Stimulated activated CD8-positive, alpha-beta memory T cell treated with anti-CD3 and anti-CD28 coated beads, Interleukin-4, amount 100 ng/mL, for 4 hours (primary cell): ENCODE data around the gene CAPG.

ENCODE experiments used
- DNase-seq, 2 donors: peaks; one replicate each; pipeline ENCODE4 v3.0.0-alpha.2; 2020; ENCODE audit warnings: low read depth in 2 of 2, low spot score in 1 of 2

The CAPG gene

DNA sequence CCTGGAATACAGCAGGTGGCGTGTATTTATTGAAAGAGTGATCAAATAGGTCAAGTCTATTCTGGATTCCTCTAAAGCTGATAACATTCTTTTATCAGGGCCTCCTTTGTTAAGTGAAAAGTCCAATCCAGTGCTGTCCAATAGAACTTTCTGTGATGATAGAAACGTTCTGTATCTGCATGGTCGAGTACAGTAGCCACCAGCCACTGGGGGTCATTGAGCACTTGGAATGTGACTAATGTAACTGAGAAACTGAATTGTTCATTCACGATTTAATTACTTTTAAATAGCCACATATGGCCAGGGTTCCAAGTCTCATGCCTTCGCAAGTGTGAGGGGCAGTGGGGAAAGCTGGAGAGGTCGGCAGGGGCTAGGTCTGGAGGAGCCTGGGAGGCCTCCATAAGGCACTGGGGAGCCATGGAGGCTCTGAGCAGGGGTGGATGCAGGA is 28.9 kb upstream of the CAPG start:
- DNase-seq: no peak

DNA sequence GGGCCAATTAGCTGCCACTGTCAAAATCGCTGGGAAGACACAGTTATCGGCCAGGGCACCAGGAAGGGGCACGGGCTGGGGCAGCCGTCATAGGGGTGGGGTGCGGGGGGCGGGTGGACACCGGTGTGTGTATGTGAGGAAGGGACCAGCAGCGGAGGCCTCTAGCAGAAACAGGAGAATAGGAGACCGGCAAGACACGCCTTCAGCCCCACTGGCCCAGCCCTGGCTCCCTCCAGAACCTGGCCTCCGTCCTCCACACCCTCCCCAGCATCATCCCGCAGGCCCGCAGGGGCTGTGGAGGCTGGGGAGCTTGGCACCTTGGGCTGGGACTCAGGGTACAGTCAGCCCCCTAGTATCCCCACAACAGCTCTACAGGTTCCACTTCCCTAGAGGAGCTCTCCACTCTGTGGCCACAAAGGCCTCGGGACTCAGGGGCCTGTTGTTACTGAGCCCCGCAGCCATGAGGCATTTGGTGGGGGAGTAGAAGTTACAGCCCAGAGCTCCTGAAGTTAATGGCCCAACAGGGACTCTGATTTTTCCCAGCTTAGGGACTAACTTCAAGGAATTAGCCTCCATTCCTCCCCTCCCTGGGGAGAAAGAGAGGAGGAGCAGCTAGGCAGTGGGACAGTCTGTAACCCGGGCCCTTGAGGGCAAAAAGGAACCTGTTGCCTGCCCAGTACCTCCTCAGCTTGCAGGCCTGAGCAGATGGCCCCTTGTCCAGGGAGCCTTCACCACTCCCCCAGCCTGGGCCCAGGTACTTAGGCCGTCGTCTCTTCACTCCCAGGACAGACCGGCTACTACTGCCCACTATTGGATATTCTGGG is 28.2 kb upstream of the CAPG start:
- no peak for DNase-seq

DNA sequence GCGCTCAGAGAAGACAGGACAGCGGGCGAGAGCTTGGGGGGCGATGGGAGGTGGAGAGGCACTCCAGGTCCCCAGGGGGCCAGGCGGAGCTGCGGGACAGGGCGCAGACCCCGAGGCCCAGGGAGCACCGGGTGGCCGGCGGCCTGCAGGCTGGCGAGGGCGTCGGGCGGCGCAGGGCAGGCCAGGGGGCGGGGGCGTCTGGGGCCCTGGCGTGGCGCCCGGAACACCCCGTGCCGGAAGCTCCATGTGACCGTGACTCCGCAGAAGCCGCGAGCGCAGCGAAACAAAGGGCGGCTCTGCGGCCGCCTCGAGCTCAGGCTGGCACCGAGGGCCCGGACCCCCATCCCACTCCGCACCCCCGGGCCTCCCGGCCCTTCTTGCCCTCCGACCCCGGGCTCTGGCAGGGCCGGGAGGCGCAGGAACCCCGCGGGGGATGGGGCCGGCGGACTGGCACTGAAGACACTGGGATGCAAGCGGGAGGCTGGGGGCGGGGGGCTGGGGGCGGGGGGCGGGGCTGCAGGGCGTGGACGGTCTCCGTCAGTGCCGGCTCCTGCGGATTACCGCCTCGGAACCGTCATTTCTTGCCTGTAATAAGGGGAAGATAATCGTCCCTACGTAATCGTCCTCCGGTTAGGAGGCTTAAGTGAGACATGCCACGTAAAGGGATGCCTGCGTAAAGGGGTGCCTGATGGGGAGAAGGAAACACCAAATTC is 27.5 kb upstream of the CAPG start:
- DNase-seq: peak; percentile 43 to 50

DNA sequence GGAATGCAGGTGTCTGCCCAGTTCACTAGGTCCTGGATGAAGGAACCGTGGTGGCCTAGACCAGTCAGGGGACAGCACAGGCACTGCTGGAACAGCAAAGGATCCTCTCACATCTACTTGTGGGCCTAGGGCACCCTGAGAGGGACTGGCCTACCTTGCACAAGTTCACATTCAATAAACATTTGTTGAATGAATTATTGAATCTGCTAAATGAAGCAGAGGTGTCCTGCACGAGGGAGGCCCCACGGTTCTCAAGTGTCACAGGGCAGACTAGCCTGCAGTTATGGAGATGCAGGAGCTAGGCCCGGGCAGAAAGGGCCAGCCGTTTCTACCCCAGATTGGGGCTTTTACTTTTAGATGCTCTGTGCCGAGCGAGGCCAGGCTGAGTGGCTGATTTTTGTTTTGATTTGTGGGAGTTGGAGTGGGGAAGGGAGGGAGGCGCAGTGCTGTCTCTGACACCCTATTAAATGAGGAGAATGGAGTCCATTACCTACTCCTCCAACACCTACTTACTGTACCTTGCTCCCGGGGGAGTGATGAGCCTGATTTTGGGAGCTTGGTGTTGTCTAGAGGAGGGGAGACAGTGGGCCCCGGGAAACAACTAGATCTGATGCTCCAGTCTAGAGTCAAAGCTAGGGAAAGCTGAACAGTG is 26.8 kb upstream of the CAPG start:
- DNase-seq: no peak

DNA sequence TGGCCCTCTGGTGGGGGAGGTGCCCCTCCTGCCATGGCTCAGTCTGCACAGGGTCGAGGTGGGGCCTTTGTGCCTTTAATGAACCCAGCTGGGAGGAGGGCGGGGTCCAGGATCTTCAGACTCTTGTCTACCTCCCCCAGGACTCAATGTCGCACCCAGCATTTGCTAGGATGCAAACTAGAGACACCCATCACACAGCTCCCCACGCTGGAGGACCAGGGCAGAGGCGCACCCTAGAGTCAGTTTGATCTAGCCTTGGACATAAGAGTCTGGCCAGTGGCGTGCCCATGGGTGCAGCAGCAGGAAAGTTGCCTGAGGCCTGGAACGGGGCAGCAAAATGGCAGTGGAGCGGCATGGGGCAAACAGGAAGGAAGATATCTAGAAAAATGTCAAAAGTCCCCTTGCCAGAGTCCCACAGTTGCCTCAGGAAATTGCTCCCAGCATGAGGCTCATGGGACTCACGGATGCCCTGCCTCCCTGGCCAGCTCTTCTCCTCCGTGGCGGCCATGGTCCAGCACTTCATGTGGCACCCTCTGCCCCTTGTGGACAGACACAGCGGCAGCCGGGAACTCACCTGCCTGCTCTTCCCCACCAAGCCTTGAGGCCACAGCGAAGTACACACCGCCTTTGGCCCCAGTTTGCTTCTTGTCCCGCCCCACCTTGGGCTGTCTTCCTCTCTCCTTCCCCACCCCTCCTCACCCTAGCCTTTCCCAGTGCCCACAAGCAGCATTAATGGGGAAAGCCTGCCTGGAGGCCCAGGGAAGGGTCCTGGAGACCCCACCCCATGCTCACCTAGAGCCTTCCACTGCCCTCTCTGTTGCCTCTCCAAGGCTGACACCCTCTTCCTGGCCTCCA is 26.0 kb upstream of the CAPG start:
- DNase-seq: no peak

DNA sequence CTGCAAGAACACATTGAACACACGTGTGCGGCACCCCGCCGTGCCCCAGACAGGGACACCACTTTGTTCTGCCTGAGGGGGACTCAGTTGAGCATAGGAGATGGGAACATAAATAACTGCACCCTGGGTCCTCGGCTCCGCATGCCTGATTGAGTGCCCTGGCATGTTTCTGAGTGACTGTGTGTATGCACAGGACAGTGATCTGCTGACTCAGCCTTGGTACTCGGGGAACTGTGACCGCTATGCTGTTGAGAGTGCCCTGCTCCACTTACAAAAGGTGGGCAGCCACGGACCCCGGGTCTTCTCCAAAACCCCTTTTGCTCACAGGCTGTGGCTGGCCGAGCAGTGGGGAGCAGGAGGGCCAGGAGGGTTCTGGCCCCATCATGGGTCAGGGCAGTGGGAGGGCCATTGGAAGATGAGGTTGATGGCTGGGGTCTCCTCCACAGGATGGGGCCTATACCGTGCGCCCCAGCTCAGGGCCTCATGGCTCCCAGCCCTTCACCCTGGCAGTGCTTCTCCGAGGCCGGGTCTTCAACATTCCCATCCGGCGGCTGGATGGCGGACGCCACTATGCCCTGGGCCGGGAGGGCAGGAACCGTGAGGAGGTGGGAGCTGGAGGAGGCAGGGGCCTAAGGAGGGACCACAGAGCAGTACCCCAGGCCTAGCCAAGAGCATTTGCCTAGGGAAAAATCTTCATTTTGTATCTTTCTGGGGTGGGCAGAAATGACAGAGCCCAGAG is 25.2 kb upstream of the CAPG start:
- DNase-seq: no peak

DNA sequence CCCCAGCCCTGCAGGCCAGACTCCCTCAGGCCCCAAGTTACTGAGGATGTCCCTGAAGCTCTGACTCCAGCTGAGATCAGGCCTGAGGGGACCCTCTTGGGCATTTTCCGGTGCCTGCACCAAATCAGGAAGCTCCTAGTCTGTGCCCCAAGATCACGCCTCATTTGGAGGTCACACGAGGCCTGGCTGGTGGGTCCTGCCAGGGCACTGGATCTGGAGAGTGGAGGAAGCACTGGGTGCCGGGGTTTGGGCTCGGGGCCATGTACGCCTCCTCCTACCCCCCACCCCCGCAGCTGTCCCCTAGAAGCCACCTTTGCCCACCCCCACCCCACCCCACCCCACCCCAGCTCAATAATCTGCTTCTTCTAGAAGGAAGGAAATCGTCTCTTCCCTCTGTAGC is 24.5 kb upstream of the CAPG start:
- no peak for DNase-seq

DNA sequence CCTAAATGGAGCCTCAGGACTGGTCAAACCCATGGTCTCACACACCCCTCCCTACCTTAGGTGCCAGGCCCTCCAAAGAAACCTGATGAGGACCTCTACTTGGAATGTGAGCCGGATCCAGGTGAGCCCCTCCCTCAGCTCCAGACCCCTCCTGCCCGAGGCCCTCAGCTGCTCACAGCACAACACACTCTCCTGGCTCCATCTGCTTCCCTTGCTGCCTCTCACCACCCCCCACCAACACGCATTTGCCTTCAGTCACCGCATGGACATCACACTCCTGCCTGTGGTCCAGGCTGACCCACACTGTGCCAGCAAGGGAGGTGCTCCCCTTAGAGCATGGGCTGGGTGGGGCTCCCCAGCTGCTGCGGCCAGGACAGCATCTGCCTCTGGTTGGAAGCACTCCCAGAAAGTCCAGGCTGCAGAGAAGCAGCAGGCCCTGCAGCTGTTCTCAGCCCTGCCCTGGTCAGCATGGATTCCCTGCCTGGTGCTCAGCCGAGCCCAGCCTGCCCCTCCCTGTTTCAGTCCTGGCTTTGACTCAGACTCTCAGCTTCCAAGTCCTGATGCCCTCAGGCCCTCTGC is 23.4 kb upstream of the CAPG start:
- no peak for DNase-seq

DNA sequence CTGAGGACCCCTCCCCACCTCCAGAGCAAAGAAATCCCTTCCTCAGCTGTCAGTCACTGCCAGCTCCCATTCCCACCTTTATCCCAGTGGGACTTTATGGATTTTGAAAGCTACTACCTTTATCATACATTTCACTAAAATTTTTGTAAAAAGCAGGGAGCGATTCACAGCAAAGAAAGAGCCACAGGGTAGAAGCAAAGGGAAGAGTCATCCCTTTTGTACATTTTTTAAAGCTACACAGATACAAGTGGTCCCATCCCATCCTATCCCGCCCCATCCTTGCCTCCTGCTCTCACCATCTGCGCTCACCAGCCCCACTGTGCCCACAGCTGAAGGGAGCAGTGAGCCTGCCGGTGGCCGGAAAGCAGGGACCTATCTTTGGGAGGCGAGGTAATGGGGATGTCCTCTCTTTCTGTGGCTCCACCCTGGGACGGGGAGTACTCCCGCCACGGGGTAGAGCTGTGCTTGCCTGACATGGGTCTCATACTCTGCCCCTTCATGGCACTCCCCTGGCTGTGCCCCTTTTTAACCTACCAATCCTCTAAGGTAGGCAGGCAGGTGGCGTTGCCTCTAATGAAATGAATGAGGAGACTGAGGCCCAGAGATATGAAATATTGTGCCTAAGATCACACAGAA is 21.5 kb upstream of the CAPG start:
- no peak for DNase-seq

DNA sequence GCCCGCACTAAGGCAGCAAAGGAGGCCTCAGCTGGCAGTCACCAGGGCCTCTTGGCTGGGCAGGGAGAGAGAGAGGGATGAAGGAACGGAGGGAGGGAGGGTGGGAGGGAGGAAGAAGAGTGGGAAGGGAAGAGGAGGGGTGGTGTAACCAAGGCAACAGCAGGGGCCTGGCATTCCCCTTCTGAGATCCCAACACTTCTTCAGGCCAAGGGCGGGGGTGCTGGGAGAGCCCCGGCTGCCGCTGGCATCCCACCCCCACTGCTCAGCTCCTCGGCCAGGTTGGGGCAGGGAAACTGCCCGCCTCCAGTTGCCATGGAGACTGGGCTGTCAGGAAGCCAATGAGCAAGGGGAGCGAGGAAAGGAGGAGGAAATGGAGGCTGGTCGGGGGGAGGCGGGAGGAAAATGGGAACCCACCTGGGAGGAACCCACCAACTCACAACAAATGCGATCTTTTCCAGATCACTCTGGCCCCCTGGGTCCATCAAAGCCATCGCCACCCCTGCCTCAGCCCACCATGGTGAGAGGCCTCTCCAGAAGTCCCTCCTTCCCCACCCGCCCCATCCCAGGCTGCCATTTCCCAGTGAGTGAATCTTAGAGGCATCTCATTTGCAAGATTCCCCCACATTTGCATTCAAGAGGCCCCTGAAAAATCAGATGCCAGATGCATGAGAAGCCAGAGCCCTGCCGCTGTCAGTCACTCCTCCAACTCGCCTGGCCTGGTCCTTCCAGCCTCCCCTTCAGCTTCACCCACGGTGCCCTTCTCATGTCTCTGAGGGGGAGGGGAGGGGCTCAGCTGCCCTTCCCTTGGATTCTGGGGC is 20.8 kb upstream of the CAPG start:
- DNase-seq: no peak

DNA sequence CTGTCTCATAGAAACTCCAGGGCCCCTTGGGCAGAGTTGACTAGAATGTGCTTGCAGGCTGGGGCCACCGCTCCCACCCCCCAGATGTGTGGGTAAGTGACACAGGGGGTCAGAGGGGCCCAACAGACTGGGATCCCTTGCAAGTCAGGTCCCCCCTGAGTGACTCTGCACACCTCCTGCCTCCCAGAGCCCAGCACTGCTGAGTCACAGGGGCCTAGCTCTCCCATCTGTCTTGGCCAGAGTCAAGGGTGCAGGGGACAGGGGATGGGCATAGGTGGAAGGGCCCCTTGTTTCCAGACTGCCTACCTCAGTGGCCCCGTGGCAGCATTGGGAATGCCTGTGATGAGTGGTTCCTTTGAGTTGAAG is 19.7 kb upstream of the CAPG start:
- DNase-seq: no peak

DNA sequence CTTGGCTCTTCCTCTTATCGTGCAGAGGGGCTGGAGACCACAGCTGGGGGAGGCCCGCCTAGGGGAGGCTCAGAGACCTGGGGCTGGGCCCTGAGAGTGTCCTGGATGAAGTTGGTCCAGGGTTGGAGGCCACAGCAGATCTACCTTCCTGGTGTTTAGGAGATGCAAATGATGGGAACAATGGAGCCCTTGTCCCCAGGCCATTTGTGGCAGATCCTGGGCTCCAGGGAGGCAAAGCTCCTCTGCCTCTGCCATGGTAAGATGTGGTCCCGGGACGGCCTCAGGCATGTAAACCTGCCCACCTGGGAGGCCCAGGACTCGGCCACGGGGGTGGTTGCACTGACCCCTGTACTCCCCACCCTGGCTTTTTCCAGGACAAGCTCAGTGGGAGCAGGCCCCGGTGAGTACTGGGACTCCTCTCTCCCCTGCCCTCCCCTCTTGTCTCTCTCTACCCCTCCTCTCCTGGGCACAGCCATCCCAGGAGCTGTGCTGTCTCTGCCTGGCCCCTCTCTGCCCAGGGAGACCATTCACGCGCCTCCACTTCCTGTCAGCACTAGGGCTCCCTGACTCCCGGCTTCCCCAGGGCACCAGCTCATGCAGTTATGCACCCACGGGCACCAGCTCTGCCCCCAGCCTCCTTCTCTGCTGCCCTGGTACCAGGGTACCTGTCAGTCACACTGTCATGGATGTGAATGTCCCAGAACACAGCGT is 19.2 kb upstream of the CAPG start:
- DNase-seq: no peak

DNA sequence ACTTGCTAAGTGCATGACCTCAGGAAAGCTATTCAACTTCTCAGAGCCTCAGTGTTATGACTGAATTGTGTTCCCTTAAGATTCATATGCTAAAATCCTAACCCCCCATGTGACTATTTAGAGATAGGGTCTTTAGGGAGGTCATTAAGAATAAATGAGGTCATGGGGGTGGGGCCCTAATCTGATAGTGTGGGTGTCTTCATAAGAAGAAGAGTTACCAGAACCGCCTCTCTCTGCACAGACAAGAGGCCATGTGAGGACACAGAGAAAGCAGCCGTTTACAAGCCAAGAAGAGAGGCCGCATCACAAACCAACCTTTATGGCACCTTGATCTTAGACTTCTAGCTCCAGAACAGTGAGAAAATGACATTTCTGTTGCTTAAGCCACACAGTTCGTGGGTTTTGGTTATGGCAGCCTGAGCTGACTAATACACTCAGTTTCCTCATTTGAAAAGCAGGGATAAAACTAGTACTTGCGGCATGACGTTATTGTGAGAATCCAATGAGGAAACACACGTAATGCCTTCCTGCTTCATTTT is 18.2 kb upstream of the CAPG start:
- DNase-seq: no peak

DNA sequence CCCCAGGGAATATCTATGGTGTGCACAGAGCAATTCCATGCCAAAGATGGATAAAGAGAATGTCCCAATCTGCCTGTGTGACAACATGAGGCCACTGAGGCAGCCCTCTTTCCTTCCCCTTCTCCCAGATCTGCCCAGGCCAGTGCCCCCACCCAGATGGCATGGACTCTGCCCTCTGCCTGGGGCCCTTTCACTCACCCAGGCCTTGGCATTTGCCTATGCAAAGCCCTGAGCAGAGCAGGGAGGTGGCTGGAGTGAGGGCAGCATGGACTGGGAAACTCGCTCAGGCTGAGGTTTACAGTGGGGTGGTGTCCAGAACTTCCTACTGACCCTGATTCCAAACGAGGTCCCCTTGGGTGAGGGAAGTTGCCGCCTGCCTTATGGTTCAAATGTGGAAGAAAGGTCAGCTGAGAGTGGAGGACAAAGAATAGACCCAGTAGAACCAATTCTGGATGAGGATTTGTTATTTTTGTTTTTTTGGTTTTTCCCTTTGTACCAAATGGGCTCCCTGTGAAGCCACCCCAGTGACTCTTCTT is 17.2 kb upstream of the CAPG start:
- no peak for DNase-seq

DNA sequence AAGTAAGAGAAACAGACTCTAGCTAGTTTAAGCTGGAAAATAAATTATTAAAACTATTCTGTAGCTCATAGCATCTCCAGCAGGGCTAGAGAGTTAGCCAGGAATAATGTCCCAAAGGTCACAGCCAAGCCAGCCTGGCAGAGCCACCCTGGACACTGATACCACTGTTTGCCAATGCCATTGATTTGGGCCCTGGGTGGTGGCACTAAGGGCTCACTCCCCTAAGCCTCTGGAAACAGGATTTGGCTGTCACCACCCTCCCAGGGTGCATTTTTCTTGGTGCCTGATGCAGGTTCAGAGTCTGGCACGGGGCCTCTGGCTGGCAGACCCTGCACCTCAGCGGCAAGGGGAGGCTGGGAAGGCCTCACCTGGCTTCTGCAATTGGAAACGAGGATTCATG is 15.4 kb upstream of the CAPG start:
- no peak for DNase-seq

DNA sequence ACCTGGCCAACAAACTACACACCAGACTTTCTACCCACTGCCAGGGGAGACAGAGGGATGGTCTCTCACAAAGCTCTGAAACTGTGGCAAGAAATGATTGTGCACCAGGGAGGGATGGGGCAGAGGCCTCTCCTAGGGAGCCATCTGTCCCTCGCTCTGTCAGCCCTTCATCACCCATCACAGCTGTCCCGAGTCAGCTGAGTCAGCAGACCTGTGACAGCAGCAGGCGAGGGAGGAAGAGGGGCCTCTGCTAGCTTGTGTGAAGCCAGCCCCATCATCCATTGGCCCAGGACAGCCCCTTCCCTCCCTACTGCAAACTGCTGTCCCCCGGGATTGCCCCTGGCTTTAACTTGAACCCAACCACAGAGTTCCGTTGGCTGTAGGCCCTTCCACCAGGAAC is 13.4 kb upstream of the CAPG start:
- DNase-seq: no peak

DNA sequence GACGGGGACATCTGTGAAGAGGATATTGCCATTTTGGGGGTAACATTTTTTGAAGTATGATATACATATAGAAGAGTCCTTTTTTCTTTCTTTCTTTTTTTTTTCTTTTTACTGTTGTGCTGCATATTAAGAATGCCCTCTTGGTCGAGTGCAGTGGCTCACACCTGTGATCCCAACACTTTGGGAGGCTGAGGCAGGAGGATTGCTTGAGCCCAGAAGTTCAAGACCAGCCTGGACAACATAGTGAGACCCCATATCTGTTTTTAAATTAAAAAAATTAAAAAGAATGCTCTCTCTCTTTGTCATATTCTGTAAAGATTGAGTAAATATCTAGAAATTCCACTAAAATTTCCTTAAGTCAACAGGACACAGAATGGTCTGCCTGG is 11.9 kb upstream of the CAPG start:
- DNase-seq: no peak
